Activated T-cell treated with anti-CD3 and anti-CD28 coated beads, Interleukin-2, amount 50 U/mL, for 24 hours (primary cell): ENCODE data around the gene CCDC178.

Experiments
- DNase-seq: peaks from one replicate; pipeline ENCODE4 v3.0.0-alpha.2; 2020
- H3K27ac Mint-ChIP-seq: 2 replicates; pipeline ENCODE4 v1.8.0; 2020; ENCODE audit warnings: mild to moderate bottlenecking, mixed read lengths
- H3K27me3 Mint-ChIP-seq: 2 replicates; pipeline ENCODE4 v1.8.0; 2020; ENCODE audit warnings: mixed read lengths
- H3K36me3 Mint-ChIP-seq: 2 replicates; pipeline ENCODE4 v1.8.0; 2020; ENCODE audit warnings: low read depth, mixed read lengths
- H3K4me1 Mint-ChIP-seq: 2 replicates; pipeline ENCODE4 v1.8.0; 2020; ENCODE audit warnings: low read depth, mixed read lengths
- H3K4me3 Mint-ChIP-seq: 2 replicates; pipeline ENCODE4 v1.8.0; 2020; ENCODE audit warnings: mild to moderate bottlenecking, moderate library complexity, mixed read lengths
- H3K9me3 Mint-ChIP-seq: 2 replicates; pipeline ENCODE4 v1.8.0; 2020; ENCODE audit warnings: mixed read lengths

Gene CCDC178

GRCh38 chr18:32930695-32931301 is 509.7 kb downstream of the CCDC178 start:
- no peak overlapping the region for H3K4me3 Mint-ChIP-seq
- H3K9me3 Mint-ChIP-seq: no peaks in the 10 kb centered on the region
- no peaks in the 10 kb centered on the region for H3K4me1 Mint-ChIP-seq
- H3K27me3 Mint-ChIP-seq: no peaks in the 10 kb centered on the region
- no peaks in the 10 kb centered on the region for H3K36me3 Mint-ChIP-seq
- H3K27ac Mint-ChIP-seq: no peak overlapping the region
- DNase-seq: no peak

GRCh38 chr18:32929213-32929612 is 511.3 kb downstream of the CCDC178 start:
- no peaks in the 10 kb centered on the region for H3K4me1 Mint-ChIP-seq
- no peaks in the 10 kb centered on the region for H3K9me3 Mint-ChIP-seq
- no peak overlapping the region for H3K27ac Mint-ChIP-seq
- H3K4me3 Mint-ChIP-seq: no peak overlapping the region
- DNase-seq: no peak
- H3K36me3 Mint-ChIP-seq: no peaks in the 10 kb centered on the region
- no peaks in the 10 kb centered on the region for H3K27me3 Mint-ChIP-seq

GRCh38 chr18:32922951-32923430 is 517.5 kb downstream of the CCDC178 start:
- Mint-ChIP-seq H3K36me3 (no peaks in the 10 kb centered on the region), H3K27ac (no peak overlapping the region), H3K9me3 (no peaks in the 10 kb centered on the region), H3K4me3 (no peak overlapping the region), H3K27me3 (no peaks in the 10 kb centered on the region), H3K4me1 (no peaks in the 10 kb centered on the region)
- DNase-seq: no peak

GRCh38 chr18:32920796-32921787 is 519.4 kb downstream of the CCDC178 start:
- no peak overlapping the region for H3K27ac Mint-ChIP-seq
- no peak for DNase-seq
- no peaks in the 10 kb centered on the region for H3K9me3 Mint-ChIP-seq
- no peaks in the 10 kb centered on the region for H3K4me1 Mint-ChIP-seq
- no peaks in the 10 kb centered on the region for H3K27me3 Mint-ChIP-seq
- no peak overlapping the region for H3K4me3 Mint-ChIP-seq
- H3K36me3 Mint-ChIP-seq: no peaks in the 10 kb centered on the region

GRCh38 chr18:32919799-32920198 is 520.7 kb downstream of the CCDC178 start:
- no peaks in the 10 kb centered on the region for H3K36me3 Mint-ChIP-seq

GRCh38 chr18:32918692-32919250 is 521.8 kb downstream of the CCDC178 start:
- Mint-ChIP-seq H3K27ac (no peak overlapping the region), H3K27me3 (no peaks in the 10 kb centered on the region), H3K9me3 (peaks cover 5% of the 10 kb centered on the region), H3K4me3 (no peak overlapping the region), H3K4me1 (no peaks in the 10 kb centered on the region), H3K36me3 (no peaks in the 10 kb centered on the region)
- DNase-seq: no peak

More at GRCh38 chr18:32919799-32920198, 520.7 kb downstream of the CCDC178 start:
- Mint-ChIP-seq H3K27me3 (no peaks in the 10 kb centered on the region), H3K4me3 (no peak overlapping the region), H3K4me1 (no peaks in the 10 kb centered on the region), H3K9me3 (peaks cover 2% of the 10 kb centered on the region), H3K27ac (no peak overlapping the region)
- DNase-seq: no peak

GRCh38 chr18:32915516-32915915 is 525.0 kb downstream of the CCDC178 start:
- no peak for DNase-seq
- H3K27me3 Mint-ChIP-seq: no peaks in the 10 kb centered on the region

GRCh38 chr18:32911660-32912284 is 528.7 kb downstream of the CCDC178 start:
- no peaks in the 10 kb centered on the region for H3K27me3 Mint-ChIP-seq
- no peak overlapping the region for H3K4me3 Mint-ChIP-seq
- peaks cover 12% of the 10 kb centered on the region for H3K9me3 Mint-ChIP-seq
- no peaks in the 10 kb centered on the region for H3K36me3 Mint-ChIP-seq
- no peak for DNase-seq
- no peak overlapping the region for H3K27ac Mint-ChIP-seq
- no peaks in the 10 kb centered on the region for H3K4me1 Mint-ChIP-seq

More at GRCh38 chr18:32915516-32915915, 525.0 kb downstream of the CCDC178 start:
- H3K4me1 Mint-ChIP-seq: no peaks in the 10 kb centered on the region
- H3K27ac Mint-ChIP-seq: no peak overlapping the region
- H3K36me3 Mint-ChIP-seq: no peaks in the 10 kb centered on the region
- H3K4me3 Mint-ChIP-seq: no peak overlapping the region
- peaks cover 9% of the 10 kb centered on the region for H3K9me3 Mint-ChIP-seq

- Mint-ChIP-seq H3K36me3 (no peaks in the 10 kb centered on the region), H3K27ac (no peak overlapping the region), H3K27me3 (no peaks in the 10 kb centered on the region), H3K4me3 (no peak overlapping the region), H3K4me1 (no peaks in the 10 kb centered on the region), H3K9me3 (peaks cover 12% of the 10 kb centered on the region)
- DNase-seq: no peak
Measured at GRCh38 chr18:32910694-32911296, 529.7 kb downstream of the CCDC178 start.

- Mint-ChIP-seq H3K4me1 (no peaks in the 10 kb centered on the region), H3K9me3 (peaks cover 10% of the 10 kb centered on the region), H3K27ac (no peak overlapping the region), H3K4me3 (no peak overlapping the region), H3K27me3 (no peaks in the 10 kb centered on the region), H3K36me3 (no peaks in the 10 kb centered on the region)
- DNase-seq: no peak
Measured at GRCh38 chr18:32909798-32910561, 530.5 kb downstream of the CCDC178 start.

GRCh38 chr18:32908424-32908805 is 532.1 kb downstream of the CCDC178 start:
- Mint-ChIP-seq H3K9me3 (peaks cover 7% of the 10 kb centered on the region), H3K4me3 (no peak overlapping the region), H3K36me3 (no peaks in the 10 kb centered on the region), H3K27me3 (no peaks in the 10 kb centered on the region), H3K4me1 (no peaks in the 10 kb centered on the region), H3K27ac (no peak overlapping the region)
- DNase-seq: no peak

- no peak for DNase-seq
- no peaks in the 10 kb centered on the region for H3K4me1 Mint-ChIP-seq
- no peak overlapping the region for H3K4me3 Mint-ChIP-seq
- no peaks in the 10 kb centered on the region for H3K36me3 Mint-ChIP-seq
- H3K27me3 Mint-ChIP-seq: no peaks in the 10 kb centered on the region
- H3K9me3 Mint-ChIP-seq: peaks cover 5% of the 10 kb centered on the region
- no peak overlapping the region for H3K27ac Mint-ChIP-seq
Measured at GRCh38 chr18:32907648-32908423, 532.7 kb downstream of the CCDC178 start.

- no peaks in the 10 kb centered on the region for H3K4me1 Mint-ChIP-seq
- no peaks in the 10 kb centered on the region for H3K27me3 Mint-ChIP-seq
- peaks cover 4% of the 10 kb centered on the region for H3K9me3 Mint-ChIP-seq
- no peak overlapping the region for H3K27ac Mint-ChIP-seq
- H3K4me3 Mint-ChIP-seq: no peak overlapping the region
- no peaks in the 10 kb centered on the region for H3K36me3 Mint-ChIP-seq
- no peak for DNase-seq
Measured at GRCh38 chr18:32907311-32907585, 533.3 kb downstream of the CCDC178 start.
